IMR-90 (cell line): ENCODE measurements around the gene BCAS3. TPM values are rescaled to one million over a fixed set of nuclear protein-coding genes. Genes with fewer than 3 reads are reported as not detected.

Experiments
- ATAC-seq: fragments of 200-7000 bp; cut with Tn5 transposase; 2 replicates; pipeline ENCODE4 v1.9.1; 2020; ENCODE audit warnings: low read depth, mild to moderate bottlenecking, moderate library complexity
- BruUV-seq: library from RNA; stranded (reverse); fragments of 400-500 nt; replicated peaks from 2 replicates; lab custom pipeline; 2021; lab: Mats Ljungman, UMichigan
- CTCF ChIA-PET: fragments of 300-600 bp; formaldehyde crosslinking; extraction: SDS; loops from one replicate; lab custom pipeline; 2021; ENCODE audit warnings: antibody characterized with exemption; lab: Yijun Ruan, JAX
- POLR2A ChIA-PET: fragments of 300-600 bp; sonication (Branson Sonifier 250); formaldehyde crosslinking; loops from one replicate; lab custom pipeline; 2022; ENCODE audit warnings: antibody characterized with exemption; ENCODE audit not compliant: unreplicated experiment; lab: Charles Lee
- DNase-seq: peaks from one replicate; pipeline ENCODE4 v3.0.0; 2013
- H2AFZ ChIP-seq: replicated peaks from 2 replicates; pipeline ENCODE3; 2013; ENCODE audit warnings: low read length, mild to moderate bottlenecking; ENCODE audit not compliant: poor library complexity
- H2AK5ac ChIP-seq: 2 replicates; pipeline ENCODE4 v1.6.1; 2013; ENCODE audit warnings: low read depth, low read length, inconsistent platforms
- H2AK9ac ChIP-seq: replicated peaks from 2 replicates; pipeline ENCODE3; 2013; ENCODE audit warnings: mild to moderate bottlenecking, low read depth, low read length, moderate library complexity; ENCODE audit not compliant: poor library complexity
- H2BK120ac ChIP-seq: 2 replicates; pipeline ENCODE4 v1.6.1; 2013; ENCODE audit warnings: low read depth, low read length, inconsistent platforms
- H2BK15ac ChIP-seq: 3 replicates; pipeline ENCODE4 v1.6.1; 2013; ENCODE audit warnings: low read depth, low read length, inconsistent platforms
- H2BK20ac ChIP-seq: 2 replicates; pipeline ENCODE4 v1.6.1; 2013; ENCODE audit warnings: low read depth, mild to moderate bottlenecking, inconsistent platforms, low read length, moderate library complexity
- H2BK5ac ChIP-seq: 2 replicates; pipeline ENCODE4 v1.6.1; 2013; ENCODE audit warnings: mild to moderate bottlenecking, low read depth, low read length, inconsistent platforms; ENCODE audit not compliant: poor library complexity, severe bottlenecking
- H3K14ac ChIP-seq: replicated peaks from 2 replicates; pipeline ENCODE4 v1.6.1; 2013; ENCODE audit warnings: low read depth, low read length, inconsistent platforms
- H3K18ac ChIP-seq: 2 replicates; pipeline ENCODE4 v1.6.1; 2013; ENCODE audit warnings: low read depth, low read length, control low read depth
- H3K23ac ChIP-seq: 2 replicates; pipeline ENCODE4 v1.6.1; 2013; ENCODE audit warnings: low read depth, low read length, inconsistent platforms
- H3K27ac ChIP-seq: 2 replicates; pipeline ENCODE4 v1.5.1; 2013; ENCODE audit warnings: mild to moderate bottlenecking, control low read depth, low read length; ENCODE audit not compliant: insufficient read depth
- H3K27me3 ChIP-seq: 2 replicates; pipeline ENCODE4 v1.6.1; 2013; ENCODE audit warnings: low read length; ENCODE audit not compliant: control insufficient read depth, insufficient read depth
- H3K36me3 ChIP-seq: 2 replicates; pipeline ENCODE4 v1.6.1; 2013; ENCODE audit warnings: low read length, mixed read lengths; ENCODE audit not compliant: control insufficient read depth, insufficient read depth
- H3K4ac ChIP-seq: 2 replicates; pipeline ENCODE4 v1.6.1; 2013; ENCODE audit warnings: low read depth, low read length, inconsistent platforms
- H3K4me1 ChIP-seq: 2 replicates; pipeline ENCODE4 v1.6.1; 2013; ENCODE audit warnings: low read length, mixed read lengths; ENCODE audit not compliant: control insufficient read depth, insufficient read depth
- H3K4me2 ChIP-seq: 2 replicates; pipeline ENCODE4 v1.6.1; 2013; ENCODE audit warnings: low read depth, mild to moderate bottlenecking, control low read depth, low read length, moderate library complexity
- H3K4me3 ChIP-seq: 2 replicates; pipeline ENCODE4 v1.5.1; 2013; ENCODE audit warnings: low read depth, mild to moderate bottlenecking, control low read depth, low read length, moderate library complexity; ENCODE audit not compliant: insufficient read depth
- H3K56ac ChIP-seq: 2 replicates; pipeline ENCODE4 v1.6.1; 2013; ENCODE audit warnings: low read length, inconsistent platforms; ENCODE audit not compliant: insufficient read depth; ENCODE audit errors: extremely low read depth
- H3K79me1 ChIP-seq, 2 experiments: 2 replicates each; pipeline ENCODE4 v1.6.1; 2013; ENCODE audit warnings: low read length in 2 of 2, inconsistent platforms in 1 of 2, low read depth in 1 of 2
- H3K9ac ChIP-seq: 2 replicates; pipeline ENCODE4 v1.6.1; 2013; ENCODE audit warnings: low read depth, low read length, control low read depth
- H3K9me1 ChIP-seq: 2 replicates; pipeline ENCODE4 v1.6.1; 2013; ENCODE audit warnings: low read length, inconsistent platforms; ENCODE audit not compliant: insufficient read depth
- H3K9me3 ChIP-seq: 2 replicates; pipeline ENCODE4 v1.6.1; 2013; ENCODE audit warnings: low read length; ENCODE audit not compliant: control insufficient read depth, insufficient read depth
- H4K20me1 ChIP-seq: 2 replicates; pipeline ENCODE4 v1.6.1; 2013; ENCODE audit warnings: low read length, inconsistent platforms; ENCODE audit not compliant: insufficient read depth
- H4K5ac ChIP-seq: 2 replicates; pipeline ENCODE4 v1.6.1; 2013; ENCODE audit warnings: mild to moderate bottlenecking, low read depth, low read length, control low read depth
- H4K8ac ChIP-seq, 2 experiments: 2 replicates each; pipeline ENCODE4 v1.6.1; 2013; ENCODE audit warnings: low read depth in 2 of 2, low read length in 2 of 2, control low read depth in 1 of 2, inconsistent platforms in 1 of 2
- H4K91ac ChIP-seq: 2 replicates; pipeline ENCODE4 v1.6.1; 2013; ENCODE audit warnings: low read depth, low read length, inconsistent platforms; ENCODE audit not compliant: insufficient read depth
- BHLHE40 ChIP-seq: fragments of 150-350 bp; IDR thresholded peaks from 2 replicates; pipeline ENCODE4 v1.6.1; 2016; ENCODE audit warnings: mild to moderate bottlenecking, low read depth, low read length
- CEBPB ChIP-seq: IDR thresholded peaks from 2 replicates; pipeline ENCODE4 v1.6.1; 2012; ENCODE audit warnings: low read depth, low read length, improper control_type of control experiment
- CHD1 ChIP-seq: IDR thresholded peaks from 2 replicates; pipeline ENCODE4 v1.6.1; 2012; ENCODE audit warnings: low read depth, low read length, improper control_type of control experiment
- ELK1 ChIP-seq: fragments of 150-350 bp; IDR thresholded peaks from 2 replicates; pipeline ENCODE4 v1.6.1; 2016; ENCODE audit warnings: low read depth, mild to moderate bottlenecking, low read length, moderate library complexity, borderline replicate concordance
- FOS ChIP-seq: fragments of 150-350 bp; IDR thresholded peaks from 2 replicates; pipeline ENCODE4 v1.6.1; 2016; ENCODE audit warnings: low read depth, low read length
- MAZ ChIP-seq: IDR thresholded peaks from 2 replicates; pipeline ENCODE4 v1.6.1; 2012; ENCODE audit warnings: low read depth, mild to moderate bottlenecking, low read length, improper control_type of control experiment, moderate library complexity, borderline replicate concordance
- MXI1 ChIP-seq: IDR thresholded peaks from 2 replicates; pipeline ENCODE4 v1.6.1; 2012; ENCODE audit warnings: low read depth, mild to moderate bottlenecking, low read length, moderate library complexity, borderline replicate concordance
- NFE2L2 ChIP-seq: fragments of 150-350 bp; IDR thresholded peaks from 2 replicates; pipeline ENCODE4 v1.6.1; 2016; ENCODE audit warnings: low read depth, mild to moderate bottlenecking, low read length
- POLR2A ChIP-seq: IDR thresholded peaks from 2 replicates; pipeline ENCODE4 v1.6.1; 2012; ENCODE audit warnings: mild to moderate bottlenecking, low read depth, low read length
- RAD21 ChIP-seq: IDR thresholded peaks from 2 replicates; pipeline ENCODE4 v1.6.1; 2012; ENCODE audit warnings: low read length, improper control_type of control experiment
- RFX5 ChIP-seq: IDR thresholded peaks from 2 replicates; pipeline ENCODE4 v1.8.0; 2012; ENCODE audit warnings: low read depth, mild to moderate bottlenecking, low read length, moderate library complexity
- SMC3 ChIP-seq: fragments of 150-350 bp; IDR thresholded peaks from 2 replicates; pipeline ENCODE4 v1.6.1; 2016; ENCODE audit warnings: low read depth, mild to moderate bottlenecking, antibody characterized with exemption, low read length, moderate library complexity
- WGBS, 2 experiments: methylation state at CpG; one replicate each; pipeline versions ENCODE4 v1.1.5 to v1.1.7; 2013; ENCODE audit warnings: missing lambda C conversion rate in 2 of 2; ENCODE audit not compliant: insufficient read length in 1 of 2; ENCODE audit errors: extremely low coverage in 2 of 2; 5-methylcytosine and 5-hydroxymethylcytosine counted together
- dilution Hi-C: fragments of 300-500 bp; cut with HindIII; formaldehyde crosslinking; loops from one replicate; pipeline ENCODE4 v1.14.3; 2018; ENCODE audit warnings: low sequenced_read_pairs; ENCODE audit not compliant: unreplicated experiment
- in situ Hi-C: fragments of 300-500 bp; cut with MboI; formaldehyde crosslinking; loops from 3 replicates; pipeline ENCODE4 v1.14.3; 2019; ENCODE audit warnings: low sequenced_read_pairs, inconsistent platforms, mixed read lengths
- intact Hi-C: fragments of 100-400 bp; cut with micrococcal nuclease; formaldehyde crosslinking; loops from 2 replicates; pipeline ENCODE4 v1.10.0; 2022
- polyA plus RNA-seq, 3 experiments: library from polyadenylated mRNA; depleted of rRNA; stranded (reverse); fragments of >200 nt; gene quantifications; 2 replicates each; pipeline ENCODE4 v1.2.3, GENCODE V29; 2012; ENCODE audit warnings: low replicate concordance in 1 of 3
- total RNA-seq: library from RNA; depleted of rRNA; stranded (reverse); fragments of >200 nt; gene quantifications from 2 replicates; pipeline ENCODE4 v1.2.3, GENCODE V29; 2012
- TF ChIP-seq, protein P1 (sequence below): conservative IDR thresholded peaks from 2 replicates; pipeline ENCODE4 v1.5.1; 2012; ENCODE audit warnings: mild to moderate bottlenecking, low read depth, low read length, improper control_type of control experiment

The BCAS3 gene
- total and polyA plus RNA-seq, 2 of the 4 experiments (the other 2 are of a cell fraction): 6.3 to 27.1 TPM

GRCh38 chr17:61144137-61144536 lies 466.5 kb downstream of the BCAS3 start:
- Histone ChIP-seq H3K27me3 (no peaks in the 10 kb centered on the region), H3K79me1 (no peaks in the 10 kb centered on the region), H2BK120ac (no peak overlapping the region), H2AK5ac (no peak overlapping the region), H3K4me1 (peaks cover 3% of the 10 kb centered on the region), H2AK9ac (no peak overlapping the region), H3K23ac (no peak overlapping the region), H4K91ac (no peak overlapping the region), H3K14ac (no peak overlapping the region), H4K5ac (no peak overlapping the region), H3K9ac (no peak overlapping the region), H3K4ac (no peak overlapping the region), H3K9me3 (no peaks in the 10 kb centered on the region), H3K18ac (no peak overlapping the region; the same call in 1 of the 2 replicates), H4K8ac (no peak overlapping the region), H3K27ac (no peak overlapping the region), H3K4me3 (no peak overlapping the region), H3K36me3 (no peaks in the 10 kb centered on the region), H3K4me2 (no peak overlapping the region), H2AFZ (no peak overlapping the region), H4K20me1 (no peaks in the 10 kb centered on the region), H2BK20ac (no peak overlapping the region), H3K9me1 (no peaks in the 10 kb centered on the region), H2BK15ac (no peak overlapping the region), H2BK5ac (no peak overlapping the region), H3K56ac (no peak overlapping the region)
- dilution Hi-C loops (no loop called here), intact Hi-C loops (no loop called here), in situ Hi-C loops (no loop called here)
- ChIA-PET CTCF (no interaction called here), POLR2A (no interaction called here)
- no CpG with 5 or more reads among the region's 2 CpGs for WGBS, 2 experiments
- ATAC-seq: no peak
- no peak for TF ChIP-seq NFE2L2
- no peak for TF ChIP-seq FOS
- TF ChIP-seq CEBPB: no peak
- no peak for TF ChIP-seq ELK1
- no peak for TF ChIP-seq RAD21
- TF ChIP-seq MAZ: no peak
- TF ChIP-seq MXI1: no peak
- no peak for TF ChIP-seq CHD1
- TF ChIP-seq, protein P1, sequence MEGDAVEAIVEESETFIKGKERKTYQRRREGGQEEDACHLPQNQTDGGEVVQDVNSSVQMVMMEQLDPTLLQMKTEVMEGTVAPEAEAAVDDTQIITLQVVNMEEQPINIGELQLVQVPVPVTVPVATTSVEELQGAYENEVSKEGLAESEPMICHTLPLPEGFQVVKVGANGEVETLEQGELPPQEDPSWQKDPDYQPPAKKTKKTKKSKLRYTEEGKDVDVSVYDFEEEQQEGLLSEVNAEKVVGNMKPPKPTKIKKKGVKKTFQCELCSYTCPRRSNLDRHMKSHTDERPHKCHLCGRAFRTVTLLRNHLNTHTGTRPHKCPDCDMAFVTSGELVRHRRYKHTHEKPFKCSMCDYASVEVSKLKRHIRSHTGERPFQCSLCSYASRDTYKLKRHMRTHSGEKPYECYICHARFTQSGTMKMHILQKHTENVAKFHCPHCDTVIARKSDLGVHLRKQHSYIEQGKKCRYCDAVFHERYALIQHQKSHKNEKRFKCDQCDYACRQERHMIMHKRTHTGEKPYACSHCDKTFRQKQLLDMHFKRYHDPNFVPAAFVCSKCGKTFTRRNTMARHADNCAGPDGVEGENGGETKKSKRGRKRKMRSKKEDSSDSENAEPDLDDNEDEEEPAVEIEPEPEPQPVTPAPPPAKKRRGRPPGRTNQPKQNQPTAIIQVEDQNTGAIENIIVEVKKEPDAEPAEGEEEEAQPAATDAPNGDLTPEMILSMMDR: no peak
- TF ChIP-seq SMC3: no peak
- no peak for TF ChIP-seq RFX5
- no peak for TF ChIP-seq POLR2A
- TF ChIP-seq BHLHE40: no peak
- no TSS peak for BruUV-seq
- DNase-seq: no peak
